Measurements from ENCODE around the gene UBQLN4.
A peak's percentile ranks its signal among the peaks of the same experiment; 100 is the strongest.
"Not testable (repeated sequence)": the region's sequence is repeated elsewhere in the genome, so short reads cannot be mapped to it uniquely, and the experiment has no call there.

UBQLN4 gene

DNA sequence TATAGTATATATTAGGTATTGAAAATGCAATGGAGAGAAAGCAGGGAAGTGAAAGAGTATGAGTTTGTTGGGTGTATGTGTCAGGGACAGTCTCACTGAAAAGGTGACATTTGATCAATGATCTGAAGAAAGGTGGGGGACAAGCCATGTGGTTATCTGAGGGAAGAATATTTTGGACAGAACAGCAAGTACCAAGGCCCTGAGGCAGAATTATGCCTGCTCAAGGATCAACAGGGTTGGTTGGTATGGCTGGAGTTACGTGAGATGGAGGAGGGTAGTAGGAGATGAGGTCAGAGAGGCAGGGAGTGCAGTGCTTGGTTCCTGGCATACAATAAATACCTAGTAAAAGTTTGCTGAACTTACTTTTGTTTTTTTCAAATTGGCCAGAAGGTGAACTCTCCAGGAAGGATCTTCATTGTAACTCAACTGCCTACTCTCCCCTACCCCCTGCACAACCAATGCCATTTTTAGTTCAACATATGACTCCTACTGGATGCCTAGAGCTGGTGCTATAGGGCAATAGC lies 2.8 kb upstream of the UBQLN4 start:
- no peak for DNase-seq

DNA sequence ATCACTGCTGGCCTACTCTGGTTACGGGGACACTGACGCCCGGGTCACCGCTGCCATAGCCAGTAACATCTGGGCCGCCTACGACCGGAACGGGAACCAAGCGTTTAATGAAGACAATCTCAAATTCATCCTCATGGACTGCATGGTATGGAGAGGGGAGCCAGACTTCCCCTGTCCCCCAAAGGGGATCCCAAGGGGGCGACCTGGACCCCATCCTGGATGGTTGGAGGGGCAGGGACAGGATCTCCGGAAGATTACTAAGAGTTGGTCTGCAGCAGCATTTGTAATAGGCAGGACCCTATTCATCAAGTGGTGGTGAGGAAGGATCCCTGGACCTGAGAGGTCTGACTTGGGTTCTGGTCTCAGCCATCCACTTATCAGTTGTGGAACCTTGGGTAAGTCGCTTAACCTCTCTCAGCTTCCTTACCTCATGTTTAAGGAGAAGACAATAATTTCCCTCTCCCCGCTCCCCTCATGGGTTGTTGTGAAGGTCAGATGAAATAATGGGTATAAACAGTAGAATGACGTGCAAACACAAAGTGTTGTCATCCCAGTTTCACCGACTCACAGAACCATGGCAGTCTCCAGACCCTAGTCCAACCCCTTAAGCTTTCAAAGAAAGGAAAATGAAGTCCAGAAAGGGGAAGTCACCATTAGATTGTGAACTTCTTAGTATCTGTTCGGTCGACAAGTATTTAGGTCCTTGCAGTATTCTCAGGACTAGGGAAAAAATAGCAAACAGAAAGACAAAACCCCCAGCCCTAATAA lies 1.9 kb upstream of the UBQLN4 start:
- no peak for DNase-seq

DNA sequence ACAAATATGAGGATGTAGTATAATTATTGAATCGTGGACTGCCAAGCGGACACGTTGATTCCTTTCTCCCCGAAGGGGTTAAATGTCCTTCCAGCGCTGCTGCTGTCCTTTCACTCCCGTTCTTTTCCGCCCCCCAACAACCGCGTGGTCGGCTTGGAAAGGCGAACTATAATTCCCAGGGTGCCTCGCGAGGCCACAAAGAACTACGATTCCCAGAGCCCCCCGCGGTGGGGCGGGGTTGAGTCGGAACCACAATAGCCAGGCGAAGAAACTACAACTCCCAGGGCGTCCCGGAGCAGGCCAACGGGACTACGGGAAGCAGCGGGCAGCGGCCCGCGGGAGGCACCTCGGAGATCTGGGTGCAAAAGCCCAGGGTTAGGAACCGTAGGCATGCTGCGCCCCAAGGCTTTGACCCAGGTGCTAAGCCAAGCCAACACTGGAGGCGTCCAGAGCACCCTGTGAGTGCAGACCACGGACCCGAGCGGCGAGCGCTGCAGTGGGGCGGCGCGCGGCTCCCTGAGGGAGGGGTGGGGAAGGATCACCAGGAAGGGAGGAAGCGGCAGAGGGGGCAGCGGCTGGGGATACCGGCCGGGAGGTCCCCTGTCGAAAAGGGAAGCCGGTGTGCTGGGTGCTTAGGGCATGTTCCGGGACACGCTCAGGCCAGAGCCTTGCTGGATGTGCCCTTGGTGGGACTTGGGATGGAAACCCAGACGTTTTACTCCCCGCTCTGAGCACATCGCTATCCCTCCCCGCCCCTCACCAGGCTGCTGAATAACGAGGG lies 1.1 kb upstream of the UBQLN4 start, which contains the start of gene LAMTOR2:
Gene LAMTOR2 (plus strand): TSS at position 283 of the 781 bp plus-strand sequence. CDS start 108 bp downstream, at position 391.
- DNase-seq: peak; percentile 100

DNA sequence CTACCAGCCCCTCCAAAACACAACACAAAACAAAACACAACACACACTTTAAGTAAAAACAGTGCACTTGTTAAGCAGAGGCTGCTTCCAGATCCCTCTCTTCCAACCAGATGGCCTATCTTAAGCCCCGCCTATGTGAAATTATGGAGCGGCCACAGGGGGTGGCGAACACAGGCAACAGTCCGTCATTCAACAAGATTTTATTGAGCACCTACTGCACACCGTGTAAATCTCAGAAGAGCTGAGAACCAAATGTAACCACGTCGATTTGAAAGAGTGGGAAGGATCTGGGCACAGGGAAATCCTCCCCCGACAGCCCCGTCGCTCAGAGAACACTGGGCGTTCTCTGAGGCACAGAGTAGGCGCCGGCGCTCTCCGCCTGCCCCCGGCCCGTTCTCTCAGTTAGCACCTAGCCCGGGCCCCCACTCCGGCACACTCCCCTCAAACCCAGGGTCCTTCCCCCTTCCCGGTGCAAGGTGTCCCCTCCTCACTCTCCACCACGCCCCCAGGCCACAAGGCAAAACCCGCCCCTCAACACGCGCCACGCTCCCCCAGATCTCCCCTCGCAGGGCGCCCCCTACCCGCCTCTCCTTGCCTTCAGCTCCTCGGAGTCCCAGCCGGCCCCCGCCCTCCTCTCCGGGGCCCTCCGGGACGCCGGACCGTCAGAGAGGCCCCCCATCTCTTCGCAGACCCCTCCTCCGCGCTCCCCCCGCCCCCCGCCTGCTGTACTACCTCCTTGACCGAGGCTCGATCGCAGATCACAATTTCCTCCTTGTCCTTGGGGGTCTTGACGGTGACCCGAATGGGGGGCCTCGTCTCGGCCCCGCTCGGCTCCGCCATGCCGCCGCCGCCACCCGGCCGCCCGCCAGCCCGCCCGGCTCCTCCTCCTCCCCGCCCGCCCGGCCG lies 483 bp downstream of the UBQLN4 start:
- peak; percentile 43 to 59 for DNase-seq

DNA sequence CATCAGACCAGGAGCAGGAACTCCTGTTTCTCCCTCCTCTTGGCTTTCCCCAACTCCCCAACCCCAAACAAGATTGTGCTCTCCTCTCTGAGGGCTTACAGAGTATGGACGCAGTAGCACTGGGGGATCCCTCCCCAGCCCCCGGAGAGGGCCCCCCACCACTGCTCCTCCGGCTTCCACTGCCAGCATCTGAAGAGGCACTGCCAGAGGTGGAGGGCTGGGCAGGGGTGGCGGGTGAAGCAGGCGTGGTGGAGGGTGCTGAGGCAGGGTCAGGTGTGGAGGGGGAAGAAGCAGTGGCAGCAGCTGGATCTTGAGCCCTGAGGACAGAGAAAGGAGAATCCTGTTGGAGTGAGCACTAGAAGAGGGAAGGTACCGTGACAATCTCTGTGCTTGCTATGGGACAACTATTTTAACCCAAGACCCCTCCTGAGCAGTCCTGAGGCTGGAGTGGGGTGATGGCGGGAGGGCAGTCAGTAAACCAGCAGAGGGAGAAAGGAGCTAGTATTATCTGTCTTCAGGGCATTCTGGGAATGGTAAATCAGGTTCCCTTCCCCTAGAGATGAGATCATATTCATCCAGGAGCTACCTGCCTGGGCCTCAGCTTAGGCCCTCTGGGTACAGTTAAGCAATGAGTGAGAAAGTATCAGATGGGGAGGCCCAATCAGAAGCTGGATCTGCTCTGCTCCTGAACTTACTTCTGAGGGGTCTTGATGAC lies 2.4 kb downstream of the UBQLN4 start:
- no peak for DNase-seq

DNA sequence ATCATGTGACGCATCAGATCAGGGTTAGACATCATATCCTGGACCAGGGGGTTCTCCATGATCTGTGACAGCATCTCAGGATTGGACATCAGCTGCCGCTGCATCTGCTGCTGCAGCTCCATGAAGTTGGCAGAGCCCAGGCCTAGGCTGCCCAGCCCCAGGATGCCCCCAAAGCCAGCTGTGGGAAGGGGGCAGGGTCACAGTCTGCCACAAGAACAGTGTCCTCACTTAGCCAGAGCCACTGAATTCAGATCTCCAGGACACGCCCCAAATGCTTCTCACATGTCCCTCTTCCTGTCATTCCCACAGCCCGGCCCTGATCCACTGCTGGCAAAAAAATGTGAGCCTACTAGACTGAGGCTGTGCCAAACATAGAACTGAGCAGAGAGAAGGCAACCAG lies 3.2 kb downstream of the UBQLN4 start:
- no peak for DNase-seq

DNA sequence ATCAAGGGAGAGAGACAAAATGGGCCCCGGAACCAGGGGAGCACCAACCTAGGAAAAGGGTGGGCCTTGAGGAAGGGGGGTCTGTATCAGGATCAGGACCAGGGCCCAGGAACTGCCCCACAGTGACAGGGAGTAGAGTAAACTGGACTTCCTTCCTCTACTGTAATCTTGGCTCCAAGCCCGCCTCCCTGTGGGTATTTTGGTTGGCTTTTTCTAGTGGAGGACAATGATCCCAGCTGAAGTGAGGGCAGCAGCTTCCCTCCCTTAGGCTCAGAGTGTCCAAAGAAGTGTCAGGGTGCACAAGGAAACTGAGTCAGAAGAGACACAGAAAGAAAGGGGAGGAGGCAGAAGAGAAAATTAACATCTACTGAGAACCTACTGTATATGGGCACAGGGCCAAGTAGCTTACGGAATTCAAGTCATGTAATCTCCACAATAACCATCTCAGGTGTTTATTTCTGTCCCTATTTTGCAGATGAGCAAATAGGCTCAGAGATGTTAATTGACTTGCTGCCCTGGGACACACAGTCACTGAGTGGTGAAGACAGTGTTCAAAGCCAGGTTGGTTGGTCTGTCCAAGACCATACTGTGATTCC lies 4.8 kb downstream of the UBQLN4 start:
- no peak for DNase-seq

DNA sequence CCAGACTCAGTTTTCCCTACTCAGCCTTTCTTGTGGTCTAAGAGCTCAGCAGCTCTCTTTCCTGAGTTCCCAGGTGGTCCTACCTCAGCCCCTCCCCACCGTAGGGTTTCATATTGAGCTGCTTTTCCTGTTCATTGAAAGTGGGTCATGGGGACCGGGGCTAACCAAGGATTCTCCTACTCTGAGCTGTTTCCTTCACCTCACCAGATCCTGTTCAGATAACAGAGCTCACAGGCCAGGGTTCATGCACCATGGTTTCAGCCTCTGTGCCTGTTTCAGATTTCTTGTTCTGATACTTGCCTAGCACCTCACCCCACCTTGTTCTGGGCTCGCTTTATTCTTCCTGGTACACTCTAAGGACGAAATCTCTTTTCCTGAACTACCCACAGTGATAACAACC lies 8.5 kb downstream of the UBQLN4 start:
- DNase-seq: no peak

DNA sequence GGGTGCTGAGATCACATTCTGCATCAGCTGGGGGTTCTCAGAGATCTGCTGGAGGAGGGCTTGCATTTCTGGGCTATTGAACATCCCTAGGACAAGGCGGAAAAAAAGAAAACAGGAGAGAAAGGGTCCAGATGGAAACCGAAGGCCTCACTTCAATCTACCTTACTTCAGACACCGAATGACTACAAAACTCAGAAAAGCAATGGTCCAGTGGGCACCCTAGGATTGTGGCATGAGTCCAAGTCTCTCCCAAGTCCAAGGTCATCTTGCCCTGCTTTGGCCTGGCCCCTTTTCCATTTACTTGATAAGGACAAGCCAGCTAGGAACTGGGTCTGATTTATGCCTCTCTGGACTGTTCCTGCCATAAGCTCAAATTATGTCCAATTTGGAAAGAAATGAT lies 10.8 kb downstream of the UBQLN4 start:
- DNase-seq: no peak

DNA sequence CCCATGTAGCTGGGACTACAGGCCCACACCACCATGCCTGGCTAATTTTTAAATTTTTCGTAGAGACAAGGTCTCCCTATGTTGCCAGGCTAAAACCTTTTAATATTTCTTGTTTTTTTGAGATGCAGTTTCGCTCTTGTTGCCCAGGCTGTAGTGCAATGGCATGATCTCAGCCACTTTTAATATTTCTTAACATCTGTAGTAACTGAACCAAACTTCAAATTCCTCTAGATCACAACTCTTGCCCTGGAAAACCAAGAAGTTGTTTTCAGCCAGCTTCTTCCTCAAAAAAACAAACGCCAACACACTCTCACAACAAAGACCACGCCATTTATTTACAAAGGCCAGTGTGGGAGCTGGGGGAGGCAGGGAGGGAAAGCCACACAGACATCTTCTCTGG lies 18.6 kb downstream of the UBQLN4 start:
- not testable (repeated sequence) for DNase-seq

DNA sequence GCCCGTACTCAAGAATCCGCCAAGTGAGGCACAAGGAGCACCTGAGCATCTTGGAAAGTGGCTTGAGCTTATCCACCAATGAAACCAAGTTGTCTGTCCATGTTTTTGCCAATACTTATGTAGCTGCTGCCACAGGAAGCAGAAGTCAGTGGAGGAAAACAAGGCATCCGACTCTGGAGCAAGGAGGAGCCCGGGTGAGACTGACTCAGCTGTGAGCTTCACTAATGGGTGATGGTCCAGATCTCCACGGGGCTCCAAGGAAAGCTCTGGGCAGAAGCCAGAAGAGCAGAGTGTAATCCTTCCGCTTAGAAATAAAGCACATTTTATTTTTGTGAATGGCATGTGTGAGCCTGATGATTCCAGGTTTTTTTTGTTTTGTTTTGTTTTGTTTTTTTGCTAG lies 20.6 kb downstream of the UBQLN4 start:
- DNase-seq: no peak

DNA sequence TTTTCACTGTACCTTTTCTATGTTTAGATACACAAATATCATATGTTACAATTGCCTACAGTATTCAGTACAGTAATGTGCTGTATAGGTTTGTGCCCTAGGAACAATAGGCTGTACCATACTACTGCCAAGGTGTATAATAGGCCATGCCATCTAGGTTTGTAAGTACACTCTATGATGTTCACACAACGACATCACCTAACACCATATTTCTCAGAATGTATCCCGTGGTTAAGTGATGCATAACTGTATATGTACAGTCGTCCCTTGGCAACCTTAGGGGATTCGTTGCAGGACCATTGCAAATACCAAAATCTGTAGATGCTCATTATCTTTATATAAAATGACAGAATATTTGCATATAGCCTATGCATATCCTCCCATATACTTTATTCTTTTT lies 27.0 kb downstream of the UBQLN4 start:
- DNase-seq: no peak

DNA sequence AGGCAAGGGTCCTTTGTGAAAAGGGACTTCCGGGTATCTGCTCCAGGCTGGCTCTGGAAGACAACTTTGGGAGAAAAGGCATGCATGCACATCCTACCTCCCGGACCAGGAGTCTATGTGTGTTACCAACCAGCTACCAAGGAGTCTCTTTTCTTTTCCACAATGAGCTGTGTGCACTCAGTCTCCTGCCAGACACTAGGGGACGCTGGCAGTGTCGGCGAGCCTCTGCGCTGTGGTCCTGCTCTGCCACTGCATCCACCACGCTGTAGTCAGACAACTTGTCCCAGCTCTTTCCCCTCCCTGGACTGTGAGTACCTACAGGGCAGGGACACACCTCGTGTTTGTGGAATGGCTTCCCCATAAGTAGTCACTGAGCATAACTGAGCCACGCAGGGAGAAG lies 27.7 kb downstream of the UBQLN4 start:
- no peak for DNase-seq

DNA sequence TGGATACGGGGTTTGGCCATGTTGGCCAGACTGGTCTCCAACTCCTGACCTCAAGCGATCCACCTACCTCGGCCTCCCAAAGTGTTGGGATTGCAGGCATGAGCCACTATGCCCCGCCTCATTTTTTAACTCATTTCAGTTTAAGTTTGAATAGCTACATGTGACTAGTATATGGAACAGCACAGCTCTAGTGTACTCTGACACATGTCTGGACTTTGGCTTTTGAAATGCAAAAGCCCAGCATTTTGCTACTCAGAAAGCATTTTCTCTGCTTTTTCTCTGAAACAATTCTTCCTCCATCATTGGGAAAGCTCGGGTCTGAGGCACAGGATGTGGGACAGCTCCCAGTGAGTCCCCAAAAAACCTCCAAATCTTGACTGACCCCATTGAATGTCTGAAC lies 28.8 kb downstream of the UBQLN4 start:
- DNase-seq: no peak

DNA sequence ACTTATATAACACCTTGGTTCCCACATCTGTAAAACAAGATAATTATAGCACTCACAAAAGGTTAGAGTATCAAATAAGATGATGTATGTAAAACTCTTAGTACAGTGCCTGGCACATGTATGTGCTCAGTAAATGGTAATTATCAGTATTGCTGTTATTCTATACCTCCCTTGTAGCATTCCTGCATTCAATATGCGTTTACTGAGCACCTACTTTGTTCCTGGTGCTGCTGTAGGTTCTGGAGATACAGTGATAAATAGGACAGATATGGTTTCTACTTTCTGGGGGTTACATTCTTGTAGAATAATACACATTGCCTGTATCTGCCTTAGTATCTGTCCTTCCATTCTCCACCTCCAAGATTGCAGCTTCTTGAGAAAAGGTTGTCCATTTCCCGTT lies 31.6 kb downstream of the UBQLN4 start:
- DNase-seq: no peak

DNA sequence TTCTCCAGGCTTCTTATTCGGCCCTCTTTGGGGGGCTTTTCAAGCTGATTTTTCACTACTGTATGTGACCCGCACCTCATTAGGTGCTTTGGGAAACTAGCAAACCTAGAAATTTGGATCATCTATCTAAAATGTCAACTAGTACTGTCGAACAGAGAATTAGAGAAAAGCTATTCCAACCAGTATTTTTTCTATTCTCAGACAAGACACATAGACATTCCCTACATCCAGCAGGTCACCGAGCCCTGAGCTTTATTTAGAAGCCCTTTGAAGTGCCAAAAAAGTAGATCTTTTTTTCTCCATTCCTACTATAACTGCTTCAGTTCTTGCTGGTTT lies 32.5 kb downstream of the UBQLN4 start:
- no peak for DNase-seq

DNA sequence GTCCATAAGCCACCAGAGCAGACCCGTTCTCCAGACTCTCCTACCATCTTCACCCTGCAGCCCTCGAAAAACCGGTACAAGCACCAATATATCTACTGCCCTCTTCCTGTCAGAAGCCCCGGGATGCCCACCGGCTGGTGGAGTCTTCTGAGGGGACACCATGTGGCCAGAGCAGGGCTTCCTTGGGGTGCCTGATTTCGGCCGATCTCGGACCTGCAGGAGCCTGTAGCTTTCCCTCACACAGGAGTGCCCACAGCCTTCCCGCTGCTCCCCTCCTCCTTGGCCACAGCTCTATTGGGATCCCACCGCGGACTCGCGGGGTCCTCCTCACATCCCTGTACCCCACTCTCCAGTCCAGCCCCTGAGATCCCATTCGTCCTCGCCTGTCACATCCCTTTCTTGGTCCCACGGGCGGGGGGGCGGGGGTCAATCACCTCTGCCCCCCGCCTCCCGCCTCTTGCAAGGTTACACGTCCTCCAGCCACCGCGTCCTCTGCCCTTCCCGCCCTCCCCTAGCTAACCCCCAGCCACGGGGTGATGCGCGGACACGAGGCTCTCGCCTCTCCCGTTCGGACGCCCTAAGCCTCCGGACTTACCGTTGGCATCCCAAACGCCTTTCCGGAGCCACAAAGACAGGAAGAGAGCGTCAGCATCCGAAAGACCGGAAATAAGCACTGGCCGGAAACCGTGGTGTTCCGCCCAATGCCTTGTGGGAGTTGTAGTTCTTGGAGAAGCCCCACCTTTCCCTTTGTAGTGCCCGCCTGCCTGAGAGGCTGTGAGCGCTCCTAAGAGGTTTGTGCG lies 33.1 kb downstream of the UBQLN4 start, which contains the start of gene SSR2:
Gene SSR2 (minus strand): TSS at position 659 of the 800 bp plus-strand sequence. CDS start 784 bp downstream, outside the sequence.
- DNase-seq: peak; percentile 97 to 98

DNA sequence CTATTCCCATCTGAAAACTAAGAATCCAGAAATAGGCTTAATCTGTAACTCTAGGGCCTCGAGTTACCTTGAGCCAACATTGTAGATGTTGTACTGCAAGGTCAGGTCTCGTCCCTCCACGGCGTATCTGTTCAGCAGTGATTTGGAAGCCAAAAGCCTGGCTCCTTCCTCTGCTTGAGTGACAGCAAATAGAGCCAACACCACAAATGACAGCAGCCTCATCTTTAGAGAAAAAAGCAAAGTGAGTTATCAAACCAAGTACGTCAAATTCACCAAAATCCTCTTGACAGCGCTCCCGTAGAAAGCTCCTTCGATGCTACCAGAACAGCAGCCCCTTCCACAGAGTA lies 33.7 kb downstream of the UBQLN4 start:
- DNase-seq: no peak

DNA sequence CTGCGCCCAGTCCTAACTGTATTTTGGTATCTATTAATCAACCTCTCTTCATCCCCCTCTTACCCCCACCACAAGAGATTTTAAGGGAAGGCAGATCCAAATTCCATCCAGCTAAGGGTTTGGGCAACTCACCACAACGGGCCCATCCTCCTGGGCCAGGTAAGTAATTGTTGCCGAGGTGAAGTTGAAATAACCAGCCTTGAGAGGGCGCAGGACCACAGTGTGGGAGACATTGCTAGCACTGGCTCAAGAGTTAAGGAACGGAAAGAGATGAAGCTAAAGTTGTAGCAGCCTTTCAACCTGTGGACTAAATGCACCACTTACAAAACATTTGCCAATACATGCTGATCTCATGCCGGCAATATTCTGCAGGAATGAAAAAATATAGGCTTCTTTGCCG lies 38.8 kb downstream of the UBQLN4 start:
- DNase-seq: no peak

DNA sequence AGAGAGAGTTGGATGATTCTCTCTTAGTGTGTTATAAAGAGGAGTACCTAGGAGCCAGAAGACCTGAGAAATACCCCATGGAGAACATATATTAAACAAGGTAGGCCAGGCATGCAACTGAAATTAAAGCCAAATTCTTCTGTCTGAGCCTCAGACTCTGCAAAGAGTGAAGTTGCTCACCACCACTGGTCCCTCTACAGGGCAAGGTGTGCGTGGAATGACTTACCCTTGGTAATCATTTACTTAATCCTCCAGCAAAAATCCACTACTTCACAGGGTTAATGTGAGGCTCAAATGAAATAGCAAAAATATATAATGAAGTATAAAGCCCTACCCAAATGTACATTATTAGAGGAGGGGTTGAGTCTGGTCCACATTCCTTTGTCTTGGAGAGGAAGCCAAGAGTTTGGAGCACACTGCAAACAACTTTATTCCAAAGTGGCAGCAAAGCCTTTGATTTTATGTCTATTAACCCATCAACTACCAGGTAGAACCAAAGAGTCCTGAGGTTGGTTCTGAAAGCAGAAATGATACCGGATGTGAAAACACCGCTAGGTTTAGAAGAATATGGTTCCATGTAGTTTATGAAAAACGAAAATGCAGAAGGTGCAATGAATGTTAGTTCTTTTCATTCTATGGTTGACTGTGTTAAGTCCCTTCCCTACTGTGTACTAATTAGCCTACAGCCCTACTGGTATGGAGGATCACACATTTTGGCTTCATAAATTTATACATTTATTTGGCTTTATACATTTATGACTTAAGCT lies 41.4 kb downstream of the UBQLN4 start:
- no peak for DNase-seq
